B cell (primary cell): Measurements from ENCODE around the gene TSHZ3. TPM values are rescaled to one million over a fixed set of nuclear protein-coding genes. Genes with fewer than 3 reads are reported as not detected.

Experiments used
- ATAC-seq: fragments of 200-7000 bp; cut with Tn5 transposase; one replicate; pipeline ENCODE4 v1.10.0; 2021; ENCODE audit warnings: low read depth, mild to moderate bottlenecking, moderate number of reproducible peaks, moderate library complexity
- CTCF ChIA-PET: fragments of 350-600 bp; sonication (Branson Sonifier 250); formaldehyde crosslinking; loops from one replicate; lab custom pipeline; 2021; ENCODE audit warnings: antibody characterized with exemption, inconsistent platforms; lab: Charles Lee
- POLR2A ChIA-PET: fragments of 350-600 bp; sonication (Branson Sonifier 250); formaldehyde crosslinking; loops from one replicate; lab custom pipeline; 2021; ENCODE audit warnings: antibody characterized with exemption; lab: Charles Lee
- DNase-seq: peaks from one replicate; pipeline ENCODE4 v3.0.0; 2013
- H2AFZ ChIP-seq: 2 replicates; pipeline ENCODE4 v1.6.1; 2012; ENCODE audit warnings: mild to moderate bottlenecking, low read depth, low read length; ENCODE audit not compliant: insufficient read depth, poor library complexity, severe bottlenecking
- H3K27ac ChIP-seq, 2 donors: 1 replicate in 1 of 2; 2 replicates in 1 of 2; pipeline ENCODE4 v1.5.1; 2012 to 2013; ENCODE audit warnings: low read length in 2 of 2, mild to moderate bottlenecking in 2 of 2, moderate library complexity in 1 of 2
- H3K27me3 ChIP-seq, 4 experiments: fragments of 200-600 bp in 1 of 4; sonication (generic) in 1 of 4; replicated peaks in 1 of 4; 1 replicate in 2 of 4; 2 replicates in 2 of 4; pipeline versions ENCODE4 v1.6.1 to v1.7.0; 2013 to 2016; ENCODE audit warnings: low read length in 3 of 4, mild to moderate bottlenecking in 2 of 4, mixed read lengths in 1 of 4, moderate library complexity in 1 of 4; ENCODE audit not compliant: insufficient read depth in 4 of 4, control insufficient read depth in 3 of 4; ENCODE audit errors: control extremely low read depth in 1 of 4
- H3K36me3 ChIP-seq, 2 experiments: replicated peaks in 1 of 2; 1 replicate in 1 of 2; 2 replicates in 1 of 2; pipeline versions ENCODE4 v1.6.1 to v1.7.1; 2013; ENCODE audit warnings: low read length in 1 of 2; ENCODE audit not compliant: insufficient read depth in 2 of 2, control insufficient read depth in 1 of 2; ENCODE audit errors: control extremely low read depth in 1 of 2, extremely low read depth in 1 of 2
- H3K4me1 ChIP-seq, 2 donors: fragments of 200-600 bp in 1 of 2; sonication (generic) in 1 of 2; 1 replicate in 1 of 2; 2 replicates in 1 of 2; pipeline versions ENCODE4 v1.5.1 to v1.6.1; 2013 to 2017; ENCODE audit warnings: low read length in 2 of 2; ENCODE audit not compliant: control insufficient read depth in 2 of 2, insufficient read depth in 2 of 2
- H3K4me2 ChIP-seq: replicated peaks from 2 replicates; pipeline ENCODE3; 2012; ENCODE audit warnings: mild to moderate bottlenecking, low read depth, low read length; ENCODE audit not compliant: poor library complexity, severe bottlenecking
- H3K4me3 ChIP-seq, 5 experiments: fragments of 200-600 bp in 1 of 5; sonication (generic) in 1 of 5; 1 replicate in 3 of 5; 2 replicates in 2 of 5; pipeline versions ENCODE4 v1.5.1 to v1.7.0; 2011 to 2016; ENCODE audit warnings: low read length in 4 of 5, mild to moderate bottlenecking in 4 of 5, low read depth in 2 of 5, control low read depth in 1 of 5, moderate library complexity in 1 of 5; ENCODE audit not compliant: insufficient read depth in 1 of 5; ENCODE audit errors: control extremely low read depth in 1 of 5, extremely low read depth in 1 of 5
- H3K79me2 ChIP-seq: fragments of 200-600 bp; sonication (generic); one replicate; pipeline ENCODE4 v1.6.0; 2016; ENCODE audit warnings: low read length; ENCODE audit not compliant: control insufficient read depth, insufficient read depth
- H3K9ac ChIP-seq: fragments of 200-600 bp; sonication (generic); 2 replicates; pipeline ENCODE4 v1.6.1; 2017; ENCODE audit warnings: mild to moderate bottlenecking, low read length, moderate library complexity
- H3K9me3 ChIP-seq, 3 donors: one replicate each; pipeline versions ENCODE4 v1.6.1 to v1.7.1; 2013; ENCODE audit warnings: low read length in 2 of 3; ENCODE audit not compliant: control insufficient read depth in 2 of 3, insufficient read depth in 1 of 3; ENCODE audit errors: control extremely low read depth in 1 of 3
- H4K20me1 ChIP-seq: 2 replicates; pipeline ENCODE4 v1.6.0; 2012; ENCODE audit warnings: mild to moderate bottlenecking, low read length; ENCODE audit not compliant: insufficient read depth, control insufficient read depth, poor library complexity, severe bottlenecking
- H3K27ac Mint-ChIP-seq: one replicate; pipeline ENCODE4 v1.8.0; 2021; ENCODE audit warnings: mixed read lengths
- H3K27me3 Mint-ChIP-seq: one replicate; pipeline ENCODE4 v1.8.0; 2021; ENCODE audit warnings: mixed read lengths
- H3K4me1 Mint-ChIP-seq: one replicate; pipeline ENCODE4 v1.8.0; 2021; ENCODE audit warnings: mixed read lengths
- H3K4me3 Mint-ChIP-seq: one replicate; pipeline ENCODE4 v1.8.0; 2021; ENCODE audit warnings: mixed read lengths
- H3K9me3 Mint-ChIP-seq: one replicate; pipeline ENCODE4 v1.8.0; 2022; ENCODE audit warnings: mixed read lengths; ENCODE audit not compliant: insufficient read depth
- CTCF ChIP-seq: fragments of 200-600 bp; IDR thresholded peaks from one replicate; pipeline ENCODE4 v1.8.0; 2022; ENCODE audit warnings: antibody characterized with exemption, mild to moderate bottlenecking
- EZH2 ChIP-seq: IDR thresholded peaks from 2 replicates; pipeline ENCODE4 v1.6.1; 2012; ENCODE audit warnings: borderline replicate concordance, low read depth, mild to moderate bottlenecking, moderate library complexity, low read length; ENCODE audit not compliant: insufficient read depth, poor library complexity, severe bottlenecking
- WGBS: methylation state at CpG from one replicate; pipeline ENCODE4 v1.1.5; 2013; ENCODE audit warnings: missing lambda C conversion rate; ENCODE audit not compliant: insufficient coverage; 5-methylcytosine and 5-hydroxymethylcytosine counted together
- intact Hi-C: fragments of 100-400 bp; cut with micrococcal nuclease; formaldehyde crosslinking; loops from one replicate; pipeline ENCODE4 v1.10.0; 2022
- polyA plus RNA-seq: library from polyadenylated mRNA; depleted of rRNA; stranded (reverse); fragments of >200 nt; gene quantifications from 2 replicates; pipeline ENCODE4 v1.2.3, GENCODE V29; 2012
- total RNA-seq, 2 donors: library from RNA; stranded (reverse); fragments of 120-200 nt in 1 of 2; gene quantifications; 1 replicate in 1 of 2; 2 replicates in 1 of 2; pipeline versions ENCODE4 v1.2.3 to v1.2.4, GENCODE V29; 2013 to 2022

TSHZ3 gene
- total and polyA plus RNA-seq, 2 donors (not counting 1 experiment from before 2014, with no cell fraction given), result 0.03 to 0.34 TPM

DNA sequence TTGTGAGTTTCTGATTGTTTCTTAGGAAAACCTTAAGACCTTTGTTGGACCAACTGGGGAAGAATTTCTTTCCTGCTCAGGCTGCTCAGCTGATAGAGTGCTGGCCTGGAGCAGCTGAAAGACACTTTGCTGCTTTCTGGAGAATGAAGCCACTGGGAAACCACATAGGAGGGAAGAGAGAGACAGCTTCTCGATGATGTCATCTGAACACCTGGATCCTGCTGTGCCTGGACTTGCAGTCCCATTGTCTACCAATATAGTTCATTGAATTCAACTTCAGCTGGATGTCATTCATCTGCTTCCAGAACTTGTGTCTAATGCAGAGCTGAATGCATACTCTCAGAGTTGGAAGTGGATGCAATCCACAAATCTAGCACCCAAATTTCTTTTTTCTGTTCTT, 34.3 kb upstream of the TSHZ3 start:
- H3K4me3 ChIP-seq, result no peak overlapping the region
- no peak overlapping the region for H3K4me3 Mint-ChIP-seq
- ATAC-seq, result no peak

DNA sequence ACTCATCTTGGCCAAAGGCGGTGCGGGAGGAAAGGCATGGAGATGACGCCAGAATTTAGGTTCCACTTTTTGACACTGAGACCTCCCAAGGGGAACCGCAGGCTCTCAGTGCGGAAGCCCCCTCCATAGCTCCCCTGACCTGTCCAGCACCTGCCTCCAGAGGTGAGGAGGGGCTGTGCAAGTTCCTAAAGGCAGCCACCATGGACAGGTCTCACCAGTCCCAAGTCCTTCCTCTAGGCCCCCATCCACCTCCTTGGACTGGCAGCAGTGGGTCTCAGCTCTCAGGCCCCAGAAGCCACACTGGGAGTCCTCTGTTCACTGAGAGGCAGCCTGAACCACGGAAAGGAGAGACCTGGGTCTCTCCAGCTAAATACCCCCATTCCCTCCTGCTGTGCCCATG, 31.6 kb upstream of the TSHZ3 start:
- intact Hi-C loops, result no loop called here
- Mint-ChIP-seq H3K4me1 (no peaks in the 10 kb centered on the region), H3K9me3 (no peaks in the 10 kb centered on the region), H3K27ac (no peak overlapping the region), H3K4me3 (no peak overlapping the region), H3K27me3 (no peaks in the 10 kb centered on the region)
- no peak overlapping the region for H3K4me3 ChIP-seq
- no peaks in the 10 kb centered on the region for H3K79me2 ChIP-seq
- no peak overlapping the region for H3K4me2 ChIP-seq
- no peak overlapping the region for H3K9ac ChIP-seq
- H4K20me1 ChIP-seq, result no peaks in the 10 kb centered on the region
- ChIA-PET CTCF (no interaction called here), POLR2A (no interaction called here)
- H3K9me3 ChIP-seq, result peaks cover 0 to 23% (median 0%) of the 10 kb centered on the region in 3 donors
- no peak overlapping the region for H2AFZ ChIP-seq
- no peaks in the 10 kb centered on the region for H3K4me1 ChIP-seq
- 96% methylated on average over 6 of the region's 6 CpGs for WGBS
- H3K27me3 ChIP-seq, result no peaks in the 10 kb centered on the region
- H3K36me3 ChIP-seq, result no peaks in the 10 kb centered on the region
- TF ChIP-seq EZH2 (no peak), CTCF (no peak)
- no peak for ATAC-seq
- DNase-seq, result no peak
- H3K27ac ChIP-seq, result no peak overlapping the region

More for the DNA sequence above, 34.3 kb upstream of the TSHZ3 start:
- CTCF ChIA-PET, result no interaction called here
- intact Hi-C loops, result no loop called here
- no peak overlapping the region for H3K27ac Mint-ChIP-seq
- TF ChIP-seq CTCF (no peak), EZH2 (no peak)
- no peaks in the 10 kb centered on the region for H3K79me2 ChIP-seq
- no peak overlapping the region for H3K27ac ChIP-seq
- H3K9me3 Mint-ChIP-seq, result no peaks in the 10 kb centered on the region
- no peaks in the 10 kb centered on the region for H3K4me1 ChIP-seq
- no peaks in the 10 kb centered on the region for H3K27me3 Mint-ChIP-seq
- POLR2A ChIA-PET, result no interaction called here
- no peaks in the 10 kb centered on the region for H3K4me1 Mint-ChIP-seq
- H4K20me1 ChIP-seq, result no peaks in the 10 kb centered on the region
- peaks cover 0 to 26% (median 0%) of the 10 kb centered on the region in 3 donors for H3K9me3 ChIP-seq
- no peak overlapping the region for H2AFZ ChIP-seq
- H3K9ac ChIP-seq, result no peak overlapping the region
- no peaks in the 10 kb centered on the region for H3K27me3 ChIP-seq
- H3K36me3 ChIP-seq, result no peaks in the 10 kb centered on the region
- DNase-seq, result no peak
- 100% methylated on average over 1 of the region's 1 CpG for WGBS
- H3K4me2 ChIP-seq, result no peak overlapping the region
